ENCODE results near the gene DNM1. TPM values are rescaled to one million over a fixed set of nuclear protein-coding genes. Genes with fewer than 3 reads are reported as not detected.
A peak's percentile ranks its signal among the peaks of the same experiment; 100 is the strongest.

DNM1 gene
- total RNA-seq, 1 experiment from 2014 or later, result 2.0 TPM

DNA sequence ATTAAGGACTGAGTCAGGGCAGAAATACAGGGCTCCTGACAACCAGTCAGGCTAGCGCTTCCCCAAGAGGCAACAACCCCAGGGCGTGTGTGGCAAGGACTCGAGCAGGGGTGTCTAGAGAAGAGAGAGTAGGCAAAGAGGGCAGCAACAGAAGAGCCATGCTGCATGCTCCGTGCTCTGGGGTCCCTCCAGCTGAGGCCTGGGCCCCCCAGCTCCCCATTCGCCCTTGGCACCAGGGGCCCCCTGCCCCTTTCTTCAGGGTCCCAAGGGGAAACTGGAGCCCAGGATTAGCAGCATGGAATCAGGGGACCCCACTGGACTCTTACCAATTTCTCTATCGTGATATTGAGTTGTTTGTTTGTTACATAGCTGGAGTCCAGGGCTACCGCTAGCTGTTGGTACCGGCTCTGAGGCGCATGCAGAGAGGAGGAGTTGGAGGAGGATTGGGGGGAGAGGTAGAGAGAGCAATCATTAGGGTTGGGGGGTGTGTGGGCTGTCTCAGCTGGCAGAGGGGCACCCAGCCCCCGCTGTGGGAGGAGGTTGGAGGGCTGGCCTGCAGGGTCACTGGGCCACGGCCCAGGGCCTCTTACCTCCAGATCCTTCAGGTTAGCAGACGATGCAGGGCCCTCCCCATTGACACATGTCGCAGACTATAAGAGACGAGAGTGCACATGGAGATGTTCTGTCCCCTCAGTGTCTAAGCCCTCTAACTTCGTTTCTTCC, 63.9 kb downstream of the DNM1 start:
- intact Hi-C loops (cut with micrococcal nuclease), result no loop called here
- Mint-ChIP-seq H3K9me3 (ENCODE audit: unreplicated experiment) (no peaks in the 10 kb centered on the region), H3K4me3 (ENCODE audit: unreplicated experiment) (no peak overlapping the region), H3K27me3 (ENCODE audit: insufficient read depth, unreplicated experiment) (no peaks in the 10 kb centered on the region), H3K27ac (ENCODE audit: low read depth, unreplicated experiment) (no peak overlapping the region), H3K4me1 (ENCODE audit: insufficient read depth, unreplicated experiment) (no peaks in the 10 kb centered on the region), H3K36me3 (ENCODE audit: insufficient read depth, unreplicated experiment) (peaks cover 57% of the 10 kb centered on the region)
- TF ChIP-seq, protein P1, sequence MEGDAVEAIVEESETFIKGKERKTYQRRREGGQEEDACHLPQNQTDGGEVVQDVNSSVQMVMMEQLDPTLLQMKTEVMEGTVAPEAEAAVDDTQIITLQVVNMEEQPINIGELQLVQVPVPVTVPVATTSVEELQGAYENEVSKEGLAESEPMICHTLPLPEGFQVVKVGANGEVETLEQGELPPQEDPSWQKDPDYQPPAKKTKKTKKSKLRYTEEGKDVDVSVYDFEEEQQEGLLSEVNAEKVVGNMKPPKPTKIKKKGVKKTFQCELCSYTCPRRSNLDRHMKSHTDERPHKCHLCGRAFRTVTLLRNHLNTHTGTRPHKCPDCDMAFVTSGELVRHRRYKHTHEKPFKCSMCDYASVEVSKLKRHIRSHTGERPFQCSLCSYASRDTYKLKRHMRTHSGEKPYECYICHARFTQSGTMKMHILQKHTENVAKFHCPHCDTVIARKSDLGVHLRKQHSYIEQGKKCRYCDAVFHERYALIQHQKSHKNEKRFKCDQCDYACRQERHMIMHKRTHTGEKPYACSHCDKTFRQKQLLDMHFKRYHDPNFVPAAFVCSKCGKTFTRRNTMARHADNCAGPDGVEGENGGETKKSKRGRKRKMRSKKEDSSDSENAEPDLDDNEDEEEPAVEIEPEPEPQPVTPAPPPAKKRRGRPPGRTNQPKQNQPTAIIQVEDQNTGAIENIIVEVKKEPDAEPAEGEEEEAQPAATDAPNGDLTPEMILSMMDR (IDR thresholded peaks at IDR 0.05; ENCODE audit: unreplicated experiment), result no peak
- CTCF ChIA-PET, result interaction anchor here (2.7 kb wide), 1 partner anchor 12 kb away, joined by 9 read pairs; no protein-coding TSS in a partner anchor
- POLR2A ChIA-PET, result interaction anchor here (1.1 kb wide), 1 partner anchor 9 kb away, joined by 4 read pairs; the partner anchor contains the start of genes GOLGA2 and SWI5
- no peak for DNase-seq (ENCODE audit: unreplicated experiment)
- no TSS peak for BruUV-seq (replicated peaks)

- POLR2A ChIA-PET, result no interaction called here
Observed at GRCh38 chr9:128271112-128271511, 67.9 kb downstream of the DNM1 start.

GRCh38 chr9:128271512-128271911, 68.3 kb downstream of the DNM1 start:
- ChIA-PET CTCF (interaction anchor here (0.6 kb wide), 1 partner anchor 364 kb away, joined by 3 read pairs; no protein-coding TSS in a partner anchor), POLR2A (interaction anchor here (0.6 kb wide), 1 partner anchor 39 kb away, joined by 4 read pairs; no protein-coding TSS in a partner anchor)
- no peak for DNase-seq (ENCODE audit: unreplicated experiment)
- Mint-ChIP-seq H3K9me3 (ENCODE audit: unreplicated experiment) (no peaks in the 10 kb centered on the region), H3K4me1 (ENCODE audit: insufficient read depth, unreplicated experiment) (peaks cover 10% of the 10 kb centered on the region), H3K4me3 (ENCODE audit: unreplicated experiment) (no peak overlapping the region), H3K27ac (ENCODE audit: low read depth, unreplicated experiment) (no peak overlapping the region), H3K27me3 (ENCODE audit: insufficient read depth, unreplicated experiment) (no peaks in the 10 kb centered on the region), H3K36me3 (ENCODE audit: insufficient read depth, unreplicated experiment) (peaks cover 34% of the 10 kb centered on the region)
- intact Hi-C loops (cut with micrococcal nuclease), result no loop called here
- TF ChIP-seq, protein P1 (IDR thresholded peaks at IDR 0.05; ENCODE audit: unreplicated experiment), result no peak
- BruUV-seq (replicated peaks), result no TSS peak

More at GRCh38 chr9:128271112-128271511, 67.9 kb downstream of the DNM1 start:
- peak; percentile 44 for DNase-seq (ENCODE audit: unreplicated experiment)
- intact Hi-C loops (cut with micrococcal nuclease), result no loop called here
- Mint-ChIP-seq H3K4me1 (ENCODE audit: insufficient read depth, unreplicated experiment) (peaks cover 10% of the 10 kb centered on the region), H3K9me3 (ENCODE audit: unreplicated experiment) (no peaks in the 10 kb centered on the region), H3K4me3 (ENCODE audit: unreplicated experiment) (no peak overlapping the region), H3K36me3 (ENCODE audit: insufficient read depth, unreplicated experiment) (peaks cover 34% of the 10 kb centered on the region), H3K27ac (ENCODE audit: low read depth, unreplicated experiment) (no peak overlapping the region), H3K27me3 (ENCODE audit: insufficient read depth, unreplicated experiment) (no peaks in the 10 kb centered on the region)
- no TSS peak for BruUV-seq (replicated peaks)
- CTCF ChIA-PET, result interaction anchor here (0.6 kb wide), 3 partner anchors 28 to 364 kb away, joined by 3 read pairs; no protein-coding TSS in a partner anchor
- TF ChIP-seq, protein P1 (IDR thresholded peaks at IDR 0.05; ENCODE audit: unreplicated experiment), result no peak

GRCh38 chr9:128274245-128274644, 71.1 kb downstream of the DNM1 start:
- DNase-seq (ENCODE audit: unreplicated experiment), result no peak
- ChIA-PET POLR2A (interaction anchor here (0.6 to 1.6 kb wide), 2 partner anchors 10 to 77 kb away, joined by 3 to 4 read pairs; no protein-coding TSS in a partner anchor), CTCF (interaction anchor here (1.5 kb wide), 1 partner anchor 19 kb away, joined by 4 read pairs; no protein-coding TSS in a partner anchor)
- Mint-ChIP-seq H3K4me1 (ENCODE audit: insufficient read depth, unreplicated experiment) (peaks cover 18% of the 10 kb centered on the region), H3K36me3 (ENCODE audit: insufficient read depth, unreplicated experiment) (peaks cover 36% of the 10 kb centered on the region), H3K9me3 (ENCODE audit: unreplicated experiment) (no peaks in the 10 kb centered on the region), H3K27me3 (ENCODE audit: insufficient read depth, unreplicated experiment) (no peaks in the 10 kb centered on the region), H3K27ac (ENCODE audit: low read depth, unreplicated experiment) (peak overlapping the region; percentile 79), H3K4me3 (ENCODE audit: unreplicated experiment) (peak overlapping the region; percentile 92)
- intact Hi-C loops (cut with micrococcal nuclease), result no loop called here
- no TSS peak for BruUV-seq (replicated peaks)
- TF ChIP-seq, protein P1 (IDR thresholded peaks at IDR 0.05; ENCODE audit: unreplicated experiment), result no peak
